CD4-positive, alpha-beta T cell treated with Interleukin-4 for 4 hours (primary cell): ENCODE data around the gene USP15.

ENCODE experiments used
- DNase-seq: peaks from one replicate; pipeline ENCODE4 v3.0.0-alpha.2; 2020

The USP15 gene

DNA sequence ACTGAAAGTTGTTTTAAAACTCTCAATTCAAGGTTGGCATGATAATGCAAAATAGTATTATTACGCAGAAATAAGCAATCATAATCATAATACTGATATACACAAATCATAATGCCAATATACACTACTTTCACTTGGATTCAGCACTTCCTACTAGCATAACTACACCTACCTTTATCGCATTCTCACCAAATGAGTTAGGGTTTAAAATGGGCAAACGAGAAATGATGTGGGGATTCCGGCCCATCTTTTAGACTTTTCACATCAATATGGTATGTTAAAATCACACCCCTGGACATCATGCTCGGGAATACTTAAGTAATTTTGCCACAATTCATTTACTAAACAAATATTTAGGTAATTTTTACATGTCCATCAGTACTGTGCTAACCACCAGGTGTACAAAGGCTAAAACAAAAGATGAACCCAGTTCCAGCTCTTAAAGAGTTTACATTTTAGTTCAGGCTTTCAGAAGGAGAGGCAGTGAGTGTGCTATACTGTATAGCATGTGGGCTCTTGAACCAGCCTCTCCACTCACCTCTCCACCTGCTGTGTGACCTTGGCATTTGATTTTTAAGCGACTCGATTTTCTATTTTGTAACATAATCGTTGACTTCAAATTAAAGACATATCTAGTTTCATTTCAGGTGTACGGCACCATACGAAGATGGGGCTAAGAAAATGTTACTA is 1.1 kb upstream of the USP15 start:
- DNase-seq = peak; percentile 44

GRCh38 chr12:62259631-62259992 is 592 bp upstream of the USP15 start:
- DNase-seq = no peak

DNA sequence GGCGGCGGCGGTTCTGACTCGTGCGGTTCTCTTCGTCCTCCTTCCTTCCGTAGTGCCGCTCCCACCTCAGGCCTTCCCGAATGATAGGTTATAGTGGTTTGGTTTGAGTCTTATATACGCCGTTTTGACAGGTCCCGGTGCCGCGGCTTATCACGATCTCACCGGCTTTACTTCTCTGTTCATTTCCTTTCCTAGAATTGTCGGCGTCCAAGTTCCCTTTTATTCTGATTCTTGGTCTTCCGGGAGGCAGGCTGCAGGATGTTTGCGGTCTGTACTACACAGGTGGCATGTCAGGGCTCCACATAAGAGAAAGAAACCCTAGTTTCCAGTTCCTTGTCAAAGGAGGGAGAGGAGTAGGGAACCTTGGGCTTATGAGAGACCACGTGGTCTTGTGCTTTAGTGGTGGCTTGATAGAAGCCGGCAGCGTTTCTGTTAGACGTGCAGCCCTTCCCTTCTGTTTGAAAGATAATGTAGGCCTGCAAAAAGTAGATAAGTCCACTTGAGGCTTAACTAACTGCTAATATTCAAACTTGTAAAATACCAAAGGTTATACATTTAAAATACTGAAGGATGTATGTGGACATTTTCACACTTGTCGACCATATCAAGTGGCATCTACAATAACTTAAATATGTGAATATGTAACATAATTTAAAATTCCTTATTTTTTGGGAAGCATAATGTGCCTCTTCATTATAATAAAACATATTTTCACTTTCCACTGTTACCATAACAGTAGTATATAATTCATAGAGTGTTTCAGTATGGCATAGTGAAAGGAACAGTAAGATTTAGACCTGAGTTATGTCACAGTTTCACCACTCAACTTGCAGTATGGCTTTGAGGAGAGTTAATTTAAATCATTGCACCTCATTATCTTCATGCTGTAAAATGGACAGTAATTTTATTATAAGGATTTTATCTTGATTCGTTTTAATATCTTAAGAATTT is 804 bp downstream of the USP15 start:
- peak; percentile 75 for DNase-seq

GRCh38 chr12:62261876-62262517 is 1.8 kb downstream of the USP15 start:
- DNase-seq = no peak

DNA sequence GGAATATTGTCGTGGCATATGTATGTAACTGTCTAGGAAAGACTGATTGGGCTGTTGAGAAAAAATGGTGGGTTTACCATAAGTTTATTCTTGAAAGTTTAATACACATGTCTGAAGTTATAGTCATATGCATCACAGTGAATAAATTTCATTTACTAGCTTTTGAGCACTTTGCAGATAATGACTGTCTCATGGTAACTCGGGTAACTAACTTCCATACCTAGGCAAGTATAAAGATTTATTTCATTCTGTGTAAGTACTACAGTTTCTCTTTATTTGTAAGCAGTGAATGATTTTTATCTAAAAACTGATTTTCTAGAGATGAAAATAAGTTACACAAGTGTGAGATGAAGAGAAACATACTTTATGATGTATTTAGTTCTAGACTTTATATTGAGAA is 3.0 kb downstream of the USP15 start:
- DNase-seq = no peak

DNA sequence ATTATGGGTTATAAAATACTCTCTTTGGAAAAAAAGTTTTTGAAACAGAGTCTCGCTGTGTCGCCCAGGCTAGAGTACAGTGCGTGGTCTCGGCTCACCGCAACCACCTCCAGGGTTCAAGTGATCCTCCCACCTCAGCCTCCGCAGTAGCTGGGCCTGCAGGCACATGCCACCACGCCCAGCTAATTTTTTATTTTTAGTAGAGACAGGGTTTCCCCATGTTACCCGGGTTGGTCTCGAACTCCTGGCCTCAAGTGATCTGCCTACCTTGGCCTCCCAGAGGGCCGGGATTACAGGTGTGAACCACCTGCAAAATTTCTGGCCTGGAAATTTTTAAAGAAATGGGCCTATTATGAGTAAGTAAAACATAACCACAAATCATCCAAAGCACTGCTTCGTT is 3.8 kb downstream of the USP15 start:
- DNase-seq = no peak

DNA sequence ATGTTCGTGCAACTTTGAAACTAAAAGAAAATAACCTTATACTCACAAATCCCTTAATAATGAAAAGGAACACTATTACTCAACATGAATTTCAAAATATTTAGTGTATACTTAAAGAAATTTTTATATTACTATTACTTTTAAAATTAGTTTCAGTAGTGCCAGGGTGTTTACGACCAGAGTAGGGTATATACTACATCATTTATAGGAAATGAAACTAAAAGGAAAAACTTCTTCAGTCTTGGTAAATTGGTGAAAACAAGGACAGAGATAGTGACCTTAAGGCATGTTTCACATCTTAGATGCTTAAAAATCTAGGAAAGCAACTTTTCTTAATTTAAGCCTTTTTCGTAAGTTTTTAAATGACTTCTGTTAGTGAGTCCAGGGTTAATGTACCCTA is 4.5 kb downstream of the USP15 start:
- peak; percentile 23 for DNase-seq

- no peak for DNase-seq
These were observed 5.3 kb downstream of the USP15 start for GRCh38 chr12:62265511-62265910.

DNA sequence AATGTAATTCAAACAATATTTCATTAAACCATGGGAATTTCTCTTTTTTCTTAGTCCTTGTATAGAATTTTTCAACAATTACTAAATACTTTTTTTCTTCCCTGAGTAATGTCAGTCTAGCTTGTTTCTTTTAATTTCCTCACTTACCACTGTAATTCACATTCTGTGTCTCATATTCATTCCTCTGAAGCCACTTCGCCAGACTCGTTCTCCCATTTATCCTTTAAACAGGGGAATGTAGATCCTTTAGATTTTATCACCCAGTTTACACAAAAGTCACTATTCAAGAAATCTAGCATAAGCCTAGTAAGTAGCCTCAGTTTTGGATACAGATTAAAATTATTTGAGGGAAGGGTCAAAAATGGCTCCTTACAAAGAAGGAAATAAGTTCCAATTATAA is 6.8 kb downstream of the USP15 start:
- DNase-seq = no peak

DNA sequence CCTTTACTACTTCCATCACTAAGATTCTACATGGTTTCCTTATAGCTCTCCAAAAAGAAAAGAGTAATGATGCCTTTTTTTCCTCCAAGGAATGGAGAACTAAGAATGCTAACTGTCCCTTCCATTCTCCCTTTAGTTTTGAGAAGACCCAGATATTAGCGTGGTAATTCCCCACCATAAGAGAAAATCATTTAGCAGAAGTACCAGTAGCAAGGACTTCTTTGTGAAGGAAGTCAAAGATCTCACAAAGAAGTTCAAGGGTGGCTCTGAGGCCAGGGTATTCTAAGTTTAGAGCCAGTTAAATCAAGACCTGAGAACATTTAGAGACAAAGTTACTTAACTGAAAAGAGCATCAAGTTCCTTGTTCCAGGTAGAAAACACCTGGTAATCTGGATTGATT is 7.3 kb downstream of the USP15 start:
- DNase-seq = no peak

DNA sequence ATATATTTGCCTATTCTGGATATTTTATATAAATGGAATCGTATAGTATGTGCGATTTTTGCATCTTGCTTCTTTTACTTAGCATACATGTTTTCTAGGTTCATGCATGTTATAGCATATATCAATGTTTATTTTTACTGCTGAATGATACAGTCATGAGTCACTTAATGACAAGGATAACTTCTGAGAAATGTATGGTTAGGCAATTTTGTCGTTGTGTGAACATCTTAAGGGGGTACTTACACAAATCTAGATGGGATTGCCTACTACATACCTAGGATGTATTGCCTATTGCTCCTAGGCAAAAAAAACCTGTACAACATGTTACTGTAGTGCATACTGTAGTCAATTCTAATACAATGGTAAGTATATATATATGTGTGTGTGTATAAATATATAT is 8.8 kb downstream of the USP15 start:
- peak; percentile 16 for DNase-seq

- no peak for DNase-seq
These were observed 9.4 kb downstream of the USP15 start for GRCh38 chr12:62269464-62270228.

DNA sequence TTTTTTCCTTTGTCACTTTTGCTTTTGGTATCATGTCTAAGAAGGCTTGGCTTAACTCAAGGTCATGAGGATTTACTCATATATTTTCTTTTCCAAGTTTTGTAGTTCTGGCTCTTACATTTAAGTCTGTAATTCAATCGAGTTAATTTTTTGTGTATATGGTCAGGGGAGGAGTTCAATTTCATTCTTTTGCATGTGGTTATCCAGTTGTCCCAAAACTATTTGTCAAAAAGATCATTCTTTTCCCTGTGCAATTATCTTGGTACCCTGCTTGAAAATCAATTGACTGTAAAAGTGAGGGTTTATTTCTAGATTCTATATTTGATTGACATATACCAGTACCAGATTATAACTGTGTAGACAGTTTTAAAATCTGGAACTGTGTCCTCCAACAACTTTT is 10.2 kb downstream of the USP15 start:
- DNase-seq = no peak

- no peak for DNase-seq
These were observed 10.7 kb downstream of the USP15 start for GRCh38 chr12:62270872-62271271.

DNA sequence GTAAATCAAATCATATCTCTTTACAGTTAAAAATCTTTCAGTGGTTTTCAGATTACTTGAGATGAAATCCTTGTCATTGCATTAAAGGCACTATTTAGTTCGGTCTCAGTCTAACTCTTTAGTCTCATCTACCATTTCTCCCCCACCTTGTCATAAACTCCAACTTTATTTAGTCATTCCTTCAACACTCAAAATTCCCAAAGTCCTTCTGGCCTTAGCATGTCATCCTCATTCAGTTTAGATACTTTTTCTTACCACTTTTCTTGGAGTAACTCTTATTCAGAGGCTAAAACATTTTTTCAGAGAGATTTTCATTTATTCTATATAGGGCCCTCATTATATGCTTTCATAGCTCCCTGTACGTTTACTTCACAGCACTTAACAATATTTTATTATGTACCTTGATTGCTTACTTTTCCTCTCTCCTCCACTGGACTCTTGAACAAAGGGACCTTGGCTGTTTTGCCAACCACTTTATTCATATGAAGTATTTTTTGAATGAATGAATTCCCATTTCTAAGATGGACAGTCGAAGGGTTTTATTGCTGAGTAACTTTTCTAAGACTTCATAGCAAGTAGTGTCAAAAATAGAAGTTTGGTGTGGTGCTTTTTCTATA is 12.8 kb downstream of the USP15 start:
- no peak for DNase-seq

DNA sequence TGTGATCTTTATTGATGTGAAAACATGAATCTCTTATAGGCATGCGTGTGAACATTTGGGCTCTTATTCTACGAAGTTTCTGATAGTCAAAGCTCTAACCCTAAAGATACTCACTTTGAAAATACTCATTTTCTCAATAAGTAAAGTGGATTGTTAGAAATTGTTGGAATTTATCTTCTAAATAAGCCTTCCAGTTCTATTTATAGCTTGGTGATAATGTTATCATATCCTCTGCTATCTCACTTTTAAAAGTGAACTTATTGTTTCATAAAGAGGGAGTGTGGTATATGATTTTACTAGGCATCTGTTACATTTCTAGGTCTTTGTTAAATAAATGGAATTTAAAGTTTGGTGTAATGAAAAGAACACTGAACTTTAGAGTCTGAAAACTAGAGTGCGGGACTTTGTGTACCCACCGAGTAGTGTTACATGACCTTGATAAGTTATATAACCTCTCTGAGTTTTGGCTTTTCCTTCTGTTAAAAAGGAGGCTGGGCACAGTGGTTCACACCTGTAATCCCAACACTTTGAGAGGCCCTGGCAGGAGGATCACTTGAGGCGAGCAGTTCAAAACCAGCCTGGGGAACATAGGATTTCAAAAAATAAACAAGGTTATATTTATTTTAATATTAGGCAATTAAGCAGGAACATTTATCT is 13.6 kb downstream of the USP15 start:
- DNase-seq = no peak

GRCh38 chr12:62278022-62278421 is 17.8 kb downstream of the USP15 start:
- DNase-seq = no peak

DNA sequence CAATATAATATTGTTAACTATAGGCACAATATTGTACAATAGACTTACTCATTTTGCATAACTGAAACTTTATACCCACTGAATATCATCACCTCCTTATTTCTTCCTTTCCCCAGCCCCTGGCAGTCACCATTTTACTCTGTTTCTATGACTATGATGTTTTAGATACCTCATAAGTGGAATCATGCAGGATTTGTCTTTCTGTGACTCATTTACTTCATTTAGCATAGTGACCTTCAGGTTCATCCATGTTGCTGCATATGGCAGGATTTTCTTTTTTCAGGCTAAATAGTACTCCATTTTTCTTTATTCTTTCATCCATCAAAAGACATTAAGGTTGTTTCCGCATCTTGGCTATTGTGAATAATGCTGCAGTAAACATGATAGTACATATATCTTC is 18.9 kb downstream of the USP15 start:
- no peak for DNase-seq

DNA sequence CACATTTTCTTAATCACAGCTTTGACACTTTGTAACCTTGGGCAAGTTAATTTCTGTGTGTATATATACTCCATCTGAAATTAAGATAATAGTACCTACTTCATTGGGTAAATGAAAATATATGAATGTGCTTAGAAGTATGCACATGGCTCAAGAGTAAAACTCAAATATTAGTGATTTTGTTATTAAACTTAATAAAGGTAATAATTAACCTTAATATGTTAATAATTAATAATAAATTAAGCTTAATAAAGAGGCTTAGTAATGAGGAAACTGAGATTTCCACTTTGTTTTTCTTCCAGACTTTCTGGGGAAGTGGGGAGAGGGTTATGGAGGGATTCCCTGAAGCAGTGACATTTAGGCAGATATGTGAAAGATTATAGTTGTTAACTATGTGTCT is 19.8 kb downstream of the USP15 start:
- no peak for DNase-seq

- no peak for DNase-seq
These were observed 22.0 kb downstream of the USP15 start for GRCh38 chr12:62282057-62282774.

- DNase-seq = no peak
These were observed 24.5 kb downstream of the USP15 start for GRCh38 chr12:62284749-62285148.
